CD4-positive, alpha-beta memory T cell (primary cell): ENCODE data around the gene MEF2D. TPM values are rescaled to one million over a fixed set of nuclear protein-coding genes. Genes with fewer than 3 reads are reported as not detected.

Experiments used
- CTCF ChIA-PET: fragments of 350-600 bp; sonication (Branson Sonifier 250); formaldehyde crosslinking; loops from one replicate; lab custom pipeline; 2021; ENCODE audit warnings: inconsistent platforms; ENCODE audit not compliant: partially characterized antibody; lab: Charles Lee
- POLR2A ChIA-PET: fragments of 350-600 bp; sonication (Branson Sonifier 250); formaldehyde crosslinking; loops from one replicate; lab custom pipeline; 2021; ENCODE audit not compliant: partially characterized antibody; lab: Charles Lee
- DNase-seq, 5 donors: peaks; one replicate each; pipeline versions ENCODE4 v3.0.0 to v3.0.0-alpha.2; 2020 to 2022; ENCODE audit warnings: mixed read lengths in 1 of 5
- H3K27ac ChIP-seq: one replicate; pipeline ENCODE4 v1.7.0; 2013; ENCODE audit warnings: low read depth, low read length
- H3K27me3 ChIP-seq: 2 replicates; pipeline ENCODE4 v1.7.0; 2013; ENCODE audit warnings: mild to moderate bottlenecking, low read length, moderate library complexity; ENCODE audit not compliant: insufficient read depth
- H3K36me3 ChIP-seq: 2 replicates; pipeline ENCODE4 v1.7.0; 2013; ENCODE audit warnings: mild to moderate bottlenecking, low read length, moderate library complexity; ENCODE audit not compliant: insufficient read depth
- H3K4me1 ChIP-seq: 2 replicates; pipeline ENCODE4 v1.7.0; 2013; ENCODE audit warnings: mild to moderate bottlenecking, low read length, moderate library complexity; ENCODE audit not compliant: insufficient read depth
- H3K4me3 ChIP-seq, 2 donors: one replicate each; pipeline ENCODE4 v1.7.0; 2013; ENCODE audit warnings: low read length in 2 of 2, mild to moderate bottlenecking in 1 of 2
- H3K9me3 ChIP-seq, 2 donors: one replicate each; pipeline ENCODE4 v1.7.0; 2013; ENCODE audit warnings: low read length in 2 of 2, control low read depth in 1 of 2; ENCODE audit not compliant: control insufficient read depth in 1 of 2
- H3K27ac Mint-ChIP-seq, 7 donors: one replicate each; pipeline ENCODE4 v1.8.0; 2020 to 2021; ENCODE audit warnings: mixed read lengths in 7 of 7, mild to moderate bottlenecking in 6 of 7, inconsistent platforms in 3 of 7, moderate library complexity in 3 of 7
- H3K27me3 Mint-ChIP-seq, 2 donors: one replicate each; pipeline ENCODE4 v1.8.0; 2020 to 2021; ENCODE audit warnings: mixed read lengths in 2 of 2
- H3K36me3 Mint-ChIP-seq, 2 donors: one replicate each; pipeline ENCODE4 v1.8.0; 2020 to 2021; ENCODE audit warnings: mixed read lengths in 2 of 2, inconsistent platforms in 1 of 2, mild to moderate bottlenecking in 1 of 2
- H3K4me1 Mint-ChIP-seq, 4 donors: one replicate each; pipeline ENCODE4 v1.8.0; 2020 to 2021; ENCODE audit warnings: mixed read lengths in 4 of 4, mild to moderate bottlenecking in 1 of 4
- H3K4me3 Mint-ChIP-seq, 8 donors: one replicate each; pipeline ENCODE4 v1.8.0; 2020 to 2021; ENCODE audit warnings: mixed read lengths in 8 of 8, mild to moderate bottlenecking in 7 of 8, moderate library complexity in 6 of 8, inconsistent platforms in 3 of 8
- H3K9me3 Mint-ChIP-seq, 8 donors: one replicate each; pipeline ENCODE4 v1.8.0; 2020 to 2021; ENCODE audit warnings: mixed read lengths in 8 of 8, mild to moderate bottlenecking in 5 of 8, inconsistent platforms in 3 of 8, moderate library complexity in 1 of 8
- intact Hi-C: fragments of 100-400 bp; cut with micrococcal nuclease; formaldehyde crosslinking; loops from one replicate; pipeline ENCODE4 v1.15.1; 2023
- polyA plus RNA-seq, 2 donors: library from polyadenylated mRNA; unstranded; fragments of 300-500 nt; fragmentation: Illumina TruSeq; gene quantifications; one replicate each; pipeline ENCODE4 v1.2.3, GENCODE V29; 2021
- total RNA-seq, 2 experiments: library from RNA; stranded (reverse); gene quantifications; one replicate each; pipeline ENCODE4 v1.2.3, GENCODE V29; 2021

MEF2D gene
- total and polyA plus RNA-seq, 4 experiments from 2014 or later, result 4.2 to 69.6 (median 39.4) TPM

- H3K36me3 ChIP-seq, result no peaks in the 10 kb centered on the region
- ChIA-PET POLR2A (interaction anchor here (1.0 to 2.2 kb wide), 7 partner anchors 9 to 163 kb away, joined by 3 to 37 read pairs (median 4); partner anchors contain the start of gene MEF2D), CTCF (interaction anchor here (0.7 to 6.7 kb wide), 49 partner anchors 9 to 380 kb away, joined by 3 to 303 read pairs (median 5); partner anchors contain the start of genes CRABP2 and NAXE)
- no peaks in the 10 kb centered on the region for H3K9me3 Mint-ChIP-seq
- no peaks in the 10 kb centered on the region for H3K9me3 ChIP-seq
- H3K27ac Mint-ChIP-seq, result peak overlapping the region in 2 of 7 donors; percentile 28 to 63
- H3K36me3 Mint-ChIP-seq, result no peaks in the 10 kb centered on the region
- H3K4me3 ChIP-seq, result no peak overlapping the region
- intact Hi-C loops, result loop anchor here (1.0 to 5.0 kb wide), 4 partner anchors 61 to 356 kb away; no protein-coding TSS in a partner anchor
- peak; percentile 71 to 80 (median 74) for DNase-seq
- H3K27me3 Mint-ChIP-seq, result peaks cover 42 to 44% of the 10 kb centered on the region in 2 donors
- peaks cover 6% of the 10 kb centered on the region for H3K4me1 ChIP-seq
- no peak overlapping the region for H3K27ac ChIP-seq
- peak overlapping the region in 2 of 8 donors; percentile 43 to 60 for H3K4me3 Mint-ChIP-seq
- H3K4me1 Mint-ChIP-seq, result peaks cover 3 to 8% (median 7%) of the 10 kb centered on the region in 4 donors
- H3K27me3 ChIP-seq, result peaks cover 23% of the 10 kb centered on the region
These were observed 54.7 kb downstream of the MEF2D start for GRCh38 chr1:156445789-156446263.

DNA sequence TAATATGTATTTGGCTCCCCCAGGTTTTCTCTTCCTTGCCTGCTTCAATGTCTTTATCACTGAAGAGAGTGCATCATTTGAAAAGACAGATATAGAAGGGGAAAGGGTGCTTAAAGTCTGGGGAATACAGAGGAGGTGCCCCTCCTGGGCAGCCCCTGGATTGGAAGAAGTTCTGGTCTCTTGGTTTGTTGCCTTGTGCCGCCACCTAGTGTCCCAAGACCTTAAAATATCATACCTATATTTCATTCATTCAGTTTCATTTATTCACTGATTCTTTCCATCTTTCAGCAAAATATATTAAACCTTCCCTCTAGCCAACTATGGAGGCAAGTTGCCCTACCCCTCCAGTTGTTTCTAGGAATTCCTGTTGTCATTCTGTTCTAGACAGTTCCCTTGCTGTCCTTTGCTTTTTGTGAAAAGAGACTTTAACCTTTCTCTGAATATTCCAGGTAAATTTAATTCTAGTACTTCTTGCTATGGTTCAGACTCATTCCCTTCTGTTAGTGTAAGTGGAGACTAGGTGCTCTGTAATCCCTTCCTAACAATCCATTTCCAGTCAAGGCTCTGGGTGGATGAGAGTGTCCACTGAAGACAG, 56.1 kb downstream of the MEF2D start:
- H3K4me3 ChIP-seq, result no peak overlapping the region
- Mint-ChIP-seq H3K27me3 (peaks cover 53 to 56% of the 10 kb centered on the region in 2 donors), H3K4me3 (no peak overlapping the region), H3K27ac (peak overlapping the region in 1 of 7 donors; percentile 28), H3K4me1 (peaks cover 3 to 8% (median 7%) of the 10 kb centered on the region in 4 donors), H3K36me3 (no peaks in the 10 kb centered on the region), H3K9me3 (no peaks in the 10 kb centered on the region)
- peaks cover 36% of the 10 kb centered on the region for H3K27me3 ChIP-seq
- no peaks in the 10 kb centered on the region for H3K36me3 ChIP-seq
- ChIA-PET POLR2A (interaction anchor here (2.2 kb wide), 1 partner anchor 59 kb away, joined by 37 read pairs; no protein-coding TSS in a partner anchor), CTCF (interaction anchor here (0.7 to 6.7 kb wide), 14 partner anchors 7 to 168 kb away, joined by 3 to 303 read pairs (median 13); no protein-coding TSS in a partner anchor)
- peaks cover 6% of the 10 kb centered on the region for H3K4me1 ChIP-seq
- intact Hi-C loops, result loop anchor here (1.0 to 5.0 kb wide), 2 partner anchors 297 to 354 kb away; no protein-coding TSS in a partner anchor
- DNase-seq, result peak in 1 of 5 donors; percentile 37
- no peak overlapping the region for H3K27ac ChIP-seq
- no peaks in the 10 kb centered on the region for H3K9me3 ChIP-seq

DNA sequence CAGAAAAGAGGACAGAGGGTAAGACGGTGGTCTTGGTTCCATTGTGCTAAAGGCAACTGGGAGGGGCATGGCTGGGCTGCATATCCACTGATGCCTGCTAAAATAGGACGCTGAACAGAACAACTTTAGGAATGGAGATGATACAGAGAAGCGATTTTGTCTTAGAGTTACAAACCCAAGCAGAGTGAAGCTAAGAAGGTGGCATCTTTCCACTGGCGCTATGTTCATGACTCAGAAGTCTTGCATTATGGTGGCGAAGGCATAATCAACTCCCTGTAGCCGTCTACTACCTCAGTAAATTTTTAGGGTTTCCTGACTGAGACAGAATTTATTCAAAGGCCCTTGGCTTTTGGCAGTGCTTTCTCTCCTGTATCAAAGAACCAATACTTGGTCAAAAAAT, 57.3 kb downstream of the MEF2D start:
- H3K36me3 Mint-ChIP-seq, result no peaks in the 10 kb centered on the region
- no peak overlapping the region for H3K27ac ChIP-seq
- peaks cover 14% of the 10 kb centered on the region for H3K4me1 ChIP-seq
- H3K27me3 ChIP-seq, result peaks cover 44% of the 10 kb centered on the region
- H3K4me1 Mint-ChIP-seq, result peaks cover 6 to 14% (median 11%) of the 10 kb centered on the region in 4 donors
- peaks cover 58 to 67% of the 10 kb centered on the region in 2 donors for H3K27me3 Mint-ChIP-seq
- no peak for DNase-seq
- H3K36me3 ChIP-seq, result no peaks in the 10 kb centered on the region
- H3K27ac Mint-ChIP-seq, result no peak overlapping the region
- ChIA-PET POLR2A (interaction anchor here (1.5 to 2.2 kb wide), 2 partner anchors 21 to 58 kb away, joined by 5 to 9 read pairs; no protein-coding TSS in a partner anchor), CTCF (interaction anchor here (1.5 to 5.1 kb wide), 3 partner anchors 23 to 84 kb away, joined by 3 to 73 read pairs (median 5); no protein-coding TSS in a partner anchor)
- no peaks in the 10 kb centered on the region for H3K9me3 Mint-ChIP-seq
- intact Hi-C loops, result no loop called here
- no peak overlapping the region for H3K4me3 ChIP-seq
- no peaks in the 10 kb centered on the region for H3K9me3 ChIP-seq
- H3K4me3 Mint-ChIP-seq, result no peak overlapping the region

DNA sequence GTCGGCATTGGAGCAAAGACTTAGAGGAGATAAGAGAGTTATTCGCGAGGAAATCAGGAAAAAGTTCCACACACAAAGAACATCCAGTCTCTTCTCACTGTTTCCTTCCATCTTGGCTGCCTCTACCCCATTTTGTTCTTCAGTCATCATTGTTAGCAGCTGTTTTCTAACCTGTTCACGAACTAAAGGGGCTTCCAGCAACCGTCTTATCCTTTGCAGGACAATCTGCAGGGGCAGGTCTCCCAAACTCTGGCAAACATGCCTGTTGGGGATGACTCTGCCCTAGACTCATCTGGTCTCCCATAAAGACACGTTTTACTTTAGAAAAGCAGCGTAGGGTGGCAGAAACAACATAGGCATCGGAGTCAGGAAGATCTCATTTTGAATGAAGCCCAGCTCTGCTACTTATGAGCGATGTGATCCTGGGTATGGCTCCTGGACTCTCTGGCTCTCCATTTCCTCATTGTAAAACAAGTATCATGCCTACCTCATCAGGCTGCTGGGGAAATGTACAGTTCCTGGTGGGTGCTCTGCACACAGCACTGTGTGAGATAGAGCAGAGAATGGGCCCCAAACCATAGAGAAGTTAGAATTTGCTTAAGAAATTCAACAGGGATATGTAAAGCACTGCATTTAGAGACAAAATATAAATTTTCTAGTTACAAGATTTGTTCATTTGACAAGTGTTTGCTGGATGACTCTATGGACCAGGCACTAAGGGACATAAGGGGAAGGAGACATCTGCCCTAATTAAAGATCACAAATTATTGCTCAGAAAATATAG, 59.7 kb downstream of the MEF2D start:
- H3K4me1 Mint-ChIP-seq, result peaks cover 14 to 29% (median 19%) of the 10 kb centered on the region in 4 donors
- no peaks in the 10 kb centered on the region for H3K36me3 Mint-ChIP-seq
- peaks cover 69 to 71% of the 10 kb centered on the region in 2 donors for H3K27me3 Mint-ChIP-seq
- no peaks in the 10 kb centered on the region for H3K36me3 ChIP-seq
- ChIA-PET POLR2A (no interaction called here), CTCF (interaction anchor here (0.8 to 5.1 kb wide), 2 partner anchors 8 to 55 kb away, joined by 3 to 73 read pairs; no protein-coding TSS in a partner anchor)
- peaks cover 28% of the 10 kb centered on the region for H3K4me1 ChIP-seq
- intact Hi-C loops, result no loop called here
- H3K9me3 ChIP-seq, result no peaks in the 10 kb centered on the region
- H3K27ac Mint-ChIP-seq, result no peak overlapping the region
- no peak overlapping the region for H3K4me3 ChIP-seq
- no peak for DNase-seq
- H3K4me3 Mint-ChIP-seq, result no peak overlapping the region
- peaks cover 0 to under 1% (median 0%) of the 10 kb centered on the region in 8 donors for H3K9me3 Mint-ChIP-seq
- peaks cover 65% of the 10 kb centered on the region for H3K27me3 ChIP-seq
- no peak overlapping the region for H3K27ac ChIP-seq

GRCh38 chr1:156439777-156440183, 60.8 kb downstream of the MEF2D start:
- Mint-ChIP-seq H3K4me3 (no peak overlapping the region), H3K27ac (no peak overlapping the region), H3K9me3 (peaks cover 0 to 4% (median 0%) of the 10 kb centered on the region in 8 donors), H3K36me3 (no peaks in the 10 kb centered on the region), H3K4me1 (peaks cover 17 to 35% (median 23%) of the 10 kb centered on the region in 4 donors), H3K27me3 (peaks cover 71 to 72% of the 10 kb centered on the region in 2 donors)
- no peak overlapping the region for H3K27ac ChIP-seq
- ChIA-PET CTCF (interaction anchor here (5.1 kb wide), 1 partner anchor 54 kb away, joined by 73 read pairs; no protein-coding TSS in a partner anchor), POLR2A (no interaction called here)
- no peak overlapping the region for H3K4me3 ChIP-seq
- H3K4me1 ChIP-seq, result peaks cover 32% of the 10 kb centered on the region
- no peaks in the 10 kb centered on the region for H3K36me3 ChIP-seq
- DNase-seq, result no peak
- intact Hi-C loops, result loop anchor here (2.0 kb wide), 1 partner anchor 19 kb away; no protein-coding TSS in a partner anchor
- H3K9me3 ChIP-seq, result no peaks in the 10 kb centered on the region
- peaks cover 74% of the 10 kb centered on the region for H3K27me3 ChIP-seq

- no peak overlapping the region for H3K27ac ChIP-seq
- no peaks in the 10 kb centered on the region for H3K9me3 ChIP-seq
- H3K4me1 ChIP-seq, result peaks cover 36% of the 10 kb centered on the region
- H3K4me1 Mint-ChIP-seq, result peaks cover 17 to 35% (median 23%) of the 10 kb centered on the region in 4 donors
- POLR2A ChIA-PET, result no interaction called here
- CTCF ChIA-PET, result interaction anchor here (5.1 kb wide), 1 partner anchor 53 kb away, joined by 73 read pairs; no protein-coding TSS in a partner anchor
- H3K36me3 ChIP-seq, result no peaks in the 10 kb centered on the region
- DNase-seq, result no peak
- H3K9me3 Mint-ChIP-seq, result peaks cover 0 to 4% (median 0%) of the 10 kb centered on the region in 8 donors
- intact Hi-C loops, result loop anchor here (2.0 kb wide), 1 partner anchor 18 kb away; no protein-coding TSS in a partner anchor
- no peak overlapping the region for H3K27ac Mint-ChIP-seq
- no peaks in the 10 kb centered on the region for H3K36me3 Mint-ChIP-seq
- H3K4me3 ChIP-seq, result no peak overlapping the region
- H3K4me3 Mint-ChIP-seq, result no peak overlapping the region
- H3K27me3 Mint-ChIP-seq, result peaks cover 71 to 72% of the 10 kb centered on the region in 2 donors
- peaks cover 77% of the 10 kb centered on the region for H3K27me3 ChIP-seq
These were observed 61.4 kb downstream of the MEF2D start for GRCh38 chr1:156439036-156439776.
